Transverse colon (tissue), 4 donors: ENCODE data around the gene GSDME. TPM values are rescaled to one million over a fixed set of nuclear protein-coding genes. Genes with fewer than 3 reads are reported as not detected.

Source experiments
- DNase-seq: peaks from one replicate; pipeline ENCODE4 v3.0.0-alpha.2; 2019
- H3K27ac ChIP-seq, 4 donors: fragments of 200-600 bp; sonication (generic); 2 replicates each; pipeline ENCODE4 v1.5.1; 2016 to 2018; ENCODE audit warnings: inconsistent platforms in 4 of 4
- H3K27me3 ChIP-seq: fragments of 200-600 bp; sonication (generic); 2 replicates; pipeline ENCODE4 v1.5.1; 2017; ENCODE audit warnings: inconsistent platforms
- H3K36me3 ChIP-seq, 4 donors: fragments of 200-600 bp; sonication (generic); 2 replicates each; pipeline ENCODE4 v1.5.1; 2017 to 2019; ENCODE audit warnings: inconsistent platforms in 4 of 4
- H3K4me1 ChIP-seq, 4 donors: fragments of 200-600 bp; sonication (generic); 2 replicates each; pipeline ENCODE4 v1.5.1; 2017 to 2020; ENCODE audit warnings: inconsistent platforms in 4 of 4
- H3K4me3 ChIP-seq, 4 donors: fragments of 200-600 bp; sonication (generic); 1 replicate in 1 of 4; 2 replicates in 3 of 4; pipeline versions ENCODE4 v1.5.1 to v1.6.1; 2017 to 2019; ENCODE audit warnings: inconsistent platforms in 4 of 4
- H3K9me3 ChIP-seq, 2 donors: fragments of 200-600 bp; sonication (generic); 2 replicates each; pipeline ENCODE4 v1.5.1; 2017 to 2019; ENCODE audit warnings: inconsistent platforms in 2 of 2
- CTCF ChIP-seq, 5 experiments: fragments of 200-600 bp in 3 of 5; fragments of 450-650 bp in 2 of 5; sonication (generic) in 3 of 5; IDR thresholded peaks; 1 replicate in 2 of 5; 2 replicates in 3 of 5; pipeline ENCODE4 v1.5.1; 2016 to 2017; ENCODE audit warnings: antibody characterized with exemption in 5 of 5, inconsistent platforms in 3 of 5, mild to moderate bottlenecking in 2 of 5, moderate library complexity in 1 of 5
- EP300 ChIP-seq: sonication (generic); formaldehyde crosslinking; IDR thresholded peaks from one replicate; pipeline ENCODE4 v1.6.1; 2017; ENCODE audit warnings: antibody characterized with exemption, low read depth
- POLR2A ChIP-seq: fragments of 450-650 bp; IDR thresholded peaks from one replicate; pipeline ENCODE4 v1.6.1; 2016; ENCODE audit warnings: antibody characterized with exemption, mild to moderate bottlenecking, moderate library complexity
- POLR2AphosphoS5 ChIP-seq, 3 donors: sonication (generic); formaldehyde crosslinking; IDR thresholded peaks; one replicate each; pipeline ENCODE4 v1.6.1; 2016; ENCODE audit warnings: antibody characterized with exemption in 3 of 3
- WGBS, 2 donors: methylation state at CpG; one replicate each; pipeline ENCODE4 v1.1.5; 2018; ENCODE audit warnings: low coverage in 1 of 2; 5-methylcytosine and 5-hydroxymethylcytosine counted together
- in situ Hi-C, 4 donors: fragments of 200-750 bp; cut with MboI; loops; one replicate each; pipeline versions ENCODE4 v1.15.0 to v1.15.1; 2017; ENCODE audit warnings: low sequenced_read_pairs in 3 of 4, low pct_ligation_motif_present in 1 of 4, low pct_unique_long_range_greater_than_20kb in 1 of 4
- intact Hi-C: fragments of 100-400 bp; cut with DNase I; formaldehyde crosslinking; loops from one replicate; pipeline ENCODE4 v1.15.1; 2023; ENCODE audit warnings: low total_unique reads
- total RNA-seq, 4 donors: library from RNA; depleted of rRNA; stranded (reverse); fragments of >200 nt; gene quantifications; one replicate each; pipeline ENCODE4 v1.1.0, GENCODE V29; 2016

GSDME gene
- total RNA-seq, 4 donors from 2014 or later = 2.2 to 5.2 TPM; not detected in 2

- H3K4me1 ChIP-seq = no peaks in the 10 kb centered on the region
- no peak overlapping the region for H3K27ac ChIP-seq
- TF ChIP-seq POLR2A (no peak), POLR2AphosphoS5 (IDR thresholded peaks at IDR 0.05) (no peak), EP300 (no peak), CTCF (IDR thresholded peaks at IDR 0.05) (no peak)
- in situ Hi-C loops = no loop called here
- intact Hi-C loops = no loop called here
- no peak for DNase-seq
- no peaks in the 10 kb centered on the region for H3K9me3 ChIP-seq
- H3K4me3 ChIP-seq = no peak overlapping the region
- H3K27me3 ChIP-seq = no peaks in the 10 kb centered on the region
- 65 to 73% methylated on average over 4 of the region's 4 CpGs for WGBS, 2 donors
- no peaks in the 10 kb centered on the region for H3K36me3 ChIP-seq
Measured at GRCh38 chr7:24704311-24704710, 53.0 kb downstream of the GSDME start.

GRCh38 chr7:24703296-24703695, 54.0 kb downstream of the GSDME start:
- Histone ChIP-seq H3K36me3 (no peaks in the 10 kb centered on the region), H3K27me3 (no peaks in the 10 kb centered on the region), H3K9me3 (no peaks in the 10 kb centered on the region), H3K27ac (no peak overlapping the region), H3K4me1 (no peaks in the 10 kb centered on the region), H3K4me3 (no peak overlapping the region)
- intact Hi-C loops = no loop called here
- no peak for DNase-seq
- WGBS, 2 donors = 71 to 93% methylated on average over 3 of the region's 3 CpGs
- in situ Hi-C loops = no loop called here
- no peak for TF ChIP-seq POLR2A
- TF ChIP-seq POLR2AphosphoS5 (IDR thresholded peaks at IDR 0.05) = no peak
- TF ChIP-seq CTCF (IDR thresholded peaks at IDR 0.05) = no peak
- no peak for TF ChIP-seq EP300

GRCh38 chr7:24702755-24703154, 54.5 kb downstream of the GSDME start:
- Histone ChIP-seq H3K4me1 (no peaks in the 10 kb centered on the region), H3K27ac (no peak overlapping the region), H3K27me3 (no peaks in the 10 kb centered on the region), H3K36me3 (no peaks in the 10 kb centered on the region), H3K9me3 (no peaks in the 10 kb centered on the region), H3K4me3 (no peak overlapping the region)
- intact Hi-C loops (no loop called here), in situ Hi-C loops (no loop called here)
- WGBS, 2 donors = 60% methylated on average over 2 of the region's 2 CpGs; no CpG with 5 or more reads in 1 of the 2 donors
- no peak for DNase-seq
- TF ChIP-seq POLR2AphosphoS5 (IDR thresholded peaks at IDR 0.05) (no peak), EP300 (no peak), CTCF (IDR thresholded peaks at IDR 0.05) (no peak), POLR2A (no peak)

GRCh38 chr7:24701261-24702235, 55.7 kb downstream of the GSDME start:
- WGBS, 2 donors = 85% methylated on average over 4 of the region's 4 CpGs; no CpG with 5 or more reads in 1 of the 2 donors
- H3K4me3 ChIP-seq = no peak overlapping the region
- intact Hi-C loops (no loop called here), in situ Hi-C loops (no loop called here)
- H3K36me3 ChIP-seq = no peaks in the 10 kb centered on the region
- no peak for DNase-seq
- H3K27ac ChIP-seq = no peak overlapping the region
- H3K9me3 ChIP-seq = no peaks in the 10 kb centered on the region
- no peaks in the 10 kb centered on the region for H3K27me3 ChIP-seq
- TF ChIP-seq POLR2AphosphoS5 (IDR thresholded peaks at IDR 0.05) (no peak), CTCF (IDR thresholded peaks at IDR 0.05) (no peak), EP300 (no peak), POLR2A (no peak)
- H3K4me1 ChIP-seq = no peaks in the 10 kb centered on the region
